Measurements from ENCODE around the gene ALOX15B.
A peak's percentile ranks its signal among the peaks of the same experiment; 100 is the strongest.
"Not testable (repeated sequence)": the region's sequence is repeated elsewhere in the genome, so short reads cannot be mapped to it uniquely, and the experiment has no call there.

Gene ALOX15B

DNA sequence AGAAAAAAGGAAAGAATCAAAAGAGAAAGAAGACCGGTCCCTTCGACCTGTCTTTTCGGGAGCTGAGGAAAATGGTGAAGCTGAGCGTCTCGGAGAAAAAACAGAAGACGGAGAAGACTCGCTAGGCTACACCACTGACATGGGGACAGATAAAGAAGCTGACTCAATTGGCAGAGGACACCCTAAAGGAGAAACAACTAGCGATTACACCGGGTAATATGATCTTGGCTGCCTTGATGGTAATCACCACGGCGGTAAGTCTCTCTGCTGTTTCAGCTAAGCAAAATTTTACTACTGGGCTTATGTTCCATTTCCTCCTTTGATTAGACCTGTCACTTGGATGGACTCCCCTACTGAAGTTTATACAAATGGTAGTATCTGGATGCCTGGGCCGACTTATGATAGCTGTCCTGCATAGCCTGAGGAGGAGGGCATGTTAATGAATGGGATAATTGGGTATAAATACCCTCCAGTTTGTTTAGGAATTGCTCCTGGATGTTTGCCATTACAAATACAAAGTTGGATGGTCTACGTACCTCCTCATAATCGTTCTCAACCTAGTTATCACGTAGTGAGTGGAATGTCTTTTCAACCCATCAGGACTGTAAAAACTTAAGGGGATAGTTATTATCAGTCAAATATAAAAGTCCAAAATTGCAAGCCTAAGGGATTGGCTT lies 24.1 kb downstream of the ALOX15B start:
- no peak for DNase-seq (ENCODE audit: low spot score)

DNA sequence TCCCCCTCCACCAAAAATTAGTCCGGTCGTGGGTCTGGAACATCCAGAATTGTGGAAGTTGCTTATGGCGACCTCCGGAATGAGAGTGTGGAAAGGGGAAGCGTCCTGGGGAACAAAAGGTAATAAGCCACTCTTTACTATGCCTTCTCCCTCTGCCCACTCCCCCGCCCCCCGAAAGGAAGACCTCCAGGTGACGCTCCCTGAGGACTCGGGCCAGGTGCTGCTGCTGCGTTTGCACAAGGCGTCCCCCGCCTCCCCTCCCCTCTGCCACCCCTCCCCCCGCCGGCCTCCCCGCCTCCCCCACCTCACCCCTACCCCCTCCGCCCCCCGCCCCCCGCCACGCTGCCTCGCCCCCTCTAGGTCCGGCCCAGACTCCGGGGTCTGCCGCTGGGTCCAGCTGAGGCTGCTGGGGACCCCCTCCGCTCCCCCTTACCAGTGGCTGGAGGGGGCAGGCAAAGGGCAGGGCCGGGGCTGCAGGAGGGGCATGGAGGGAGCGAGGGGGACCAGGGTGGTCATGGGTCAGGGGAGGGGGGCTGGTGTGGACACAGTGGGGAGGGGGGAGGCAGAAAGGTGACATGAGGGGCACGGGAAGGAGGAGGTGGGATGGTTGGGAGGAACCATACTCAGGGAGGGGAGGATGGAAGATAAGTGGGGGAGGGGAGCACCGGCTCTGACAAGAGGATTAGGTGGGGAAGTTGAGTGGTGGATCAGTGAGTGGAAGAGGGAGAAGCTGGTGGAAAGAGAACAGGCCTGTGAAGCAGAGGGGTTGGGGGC lies 25.1 kb downstream of the ALOX15B start:
- no peak for DNase-seq (ENCODE audit: low spot score)

DNA sequence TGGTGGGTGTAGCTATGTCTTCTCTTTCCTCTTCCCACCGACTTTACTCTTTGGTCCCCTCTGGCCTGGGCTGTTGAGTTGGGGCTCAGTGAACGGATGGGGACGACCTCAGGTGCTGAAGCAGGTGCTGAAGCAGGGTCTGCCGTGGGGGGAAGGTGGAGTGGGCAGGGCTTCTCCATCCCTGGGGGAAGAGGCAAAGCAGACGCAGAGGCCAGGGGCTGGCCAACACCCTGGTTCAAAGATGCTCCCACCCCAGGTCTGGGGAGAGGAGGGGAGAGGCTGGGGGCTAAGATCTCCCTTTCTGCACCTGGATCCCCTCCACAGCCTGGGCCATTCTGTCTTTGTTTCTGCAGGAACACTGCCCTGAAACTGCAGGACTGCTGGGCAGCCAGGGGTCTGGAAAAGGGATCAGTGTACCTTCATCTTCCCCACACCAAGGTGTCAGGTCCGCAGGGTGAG lies 25.7 kb downstream of the ALOX15B start:
- no peak for DNase-seq (ENCODE audit: low spot score)

DNA sequence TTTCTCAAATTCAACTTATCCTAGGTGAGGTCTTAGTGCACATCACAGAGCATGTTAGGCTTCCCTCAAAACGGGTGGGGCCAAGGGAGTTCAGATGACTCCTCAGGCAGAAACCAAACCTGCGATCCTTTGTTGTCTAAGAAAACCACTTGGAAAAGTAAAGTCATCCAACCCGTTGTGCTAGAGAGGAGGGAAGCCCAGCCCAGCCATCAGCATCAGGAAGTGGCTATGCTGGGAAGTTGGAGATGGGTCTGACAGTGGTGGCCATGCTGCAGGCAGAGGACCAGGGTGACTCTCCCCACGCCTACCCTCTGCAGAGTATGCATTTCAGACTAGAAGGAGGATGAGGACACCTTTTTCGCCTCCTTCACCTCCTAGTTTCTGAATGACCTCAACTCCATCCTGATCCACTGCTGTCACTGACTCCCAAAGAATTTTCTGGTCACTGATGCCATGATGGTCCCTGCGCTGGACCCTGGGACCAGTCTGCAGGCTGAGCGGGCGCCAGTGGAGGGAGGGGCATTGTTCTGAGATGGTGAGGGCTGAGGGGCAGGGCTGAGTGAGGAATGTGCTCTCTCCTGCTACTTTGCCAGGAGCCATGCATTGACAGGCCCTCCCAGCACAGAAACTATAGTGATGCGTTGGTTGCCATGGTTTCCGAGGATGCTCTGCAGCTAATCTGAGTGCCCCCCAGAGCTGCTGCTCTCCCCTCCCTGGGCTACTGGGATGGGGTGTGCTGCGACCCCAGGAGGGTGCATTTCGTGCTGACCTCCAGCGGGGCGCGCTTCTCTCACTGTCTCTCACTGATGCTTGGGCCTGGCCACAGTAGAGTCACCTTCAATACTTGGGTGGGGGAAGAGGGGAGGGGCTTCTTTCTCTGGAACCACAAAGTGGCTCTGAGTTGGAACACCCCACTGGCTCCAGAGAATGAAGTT lies 28.2 kb downstream of the ALOX15B start:
- no peak for DNase-seq (ENCODE audit: low spot score)

DNA sequence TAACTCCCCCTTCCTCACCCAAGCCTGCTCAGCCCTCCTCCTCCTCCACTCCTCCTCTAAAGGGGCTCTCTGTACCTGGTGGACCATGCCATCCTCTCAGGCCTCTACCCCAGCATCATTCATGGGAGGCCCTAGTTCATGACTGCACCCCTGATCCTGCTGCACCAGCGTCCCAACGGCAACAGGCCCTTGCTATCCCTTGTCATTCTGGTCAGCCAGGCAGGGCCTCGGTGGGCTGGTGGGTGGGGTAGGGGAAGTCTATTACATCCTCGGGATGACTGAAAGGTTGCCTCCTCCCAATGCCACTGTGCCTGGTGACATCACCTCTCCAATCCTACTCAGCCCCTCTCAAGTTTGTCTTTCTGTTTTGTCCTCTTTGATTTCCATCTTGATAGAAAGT lies 28.9 kb downstream of the ALOX15B start:
- DNase-seq (ENCODE audit: low spot score): no peak

DNA sequence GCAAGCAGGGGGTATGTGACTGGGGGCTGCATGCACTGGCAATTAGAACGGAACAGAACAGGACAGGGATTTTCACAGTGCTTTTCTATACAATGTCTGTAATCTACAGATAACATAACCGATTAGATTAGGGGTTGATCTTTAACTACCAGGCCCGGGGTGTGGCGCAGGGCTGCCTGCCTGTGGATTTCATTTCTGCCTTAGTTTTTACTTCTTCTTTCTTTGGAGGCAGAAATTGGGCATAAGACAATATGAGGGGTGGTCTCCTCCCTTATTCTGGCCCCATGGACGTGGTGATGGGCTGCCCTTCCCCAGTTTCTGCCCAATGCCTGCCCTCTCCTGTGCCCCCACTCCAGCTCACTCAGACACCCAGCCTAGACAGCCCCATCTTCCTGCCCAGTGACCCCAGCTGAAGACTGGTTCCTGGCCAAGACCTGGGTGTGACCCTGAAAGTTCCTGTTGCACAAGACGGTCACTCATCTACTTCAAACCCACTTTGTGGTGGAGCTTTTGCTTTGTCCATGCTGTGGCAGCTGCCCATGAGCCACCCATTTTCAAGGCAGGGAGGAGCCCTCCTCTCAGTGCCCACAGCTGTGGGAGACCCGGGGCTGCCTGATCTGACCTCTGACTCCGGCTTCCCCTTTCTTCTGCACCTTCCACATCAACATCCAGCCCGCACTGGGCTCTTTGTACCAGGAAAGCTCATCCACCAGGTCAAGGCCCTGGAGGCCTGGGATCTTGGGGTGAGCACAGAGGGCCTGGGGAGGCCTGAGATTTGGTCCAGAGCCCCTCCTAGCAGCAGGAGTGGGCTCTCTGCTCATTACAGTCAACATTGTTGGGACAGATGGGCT lies 30.1 kb downstream of the ALOX15B start:
- DNase-seq (ENCODE audit: low spot score): no peak

DNA sequence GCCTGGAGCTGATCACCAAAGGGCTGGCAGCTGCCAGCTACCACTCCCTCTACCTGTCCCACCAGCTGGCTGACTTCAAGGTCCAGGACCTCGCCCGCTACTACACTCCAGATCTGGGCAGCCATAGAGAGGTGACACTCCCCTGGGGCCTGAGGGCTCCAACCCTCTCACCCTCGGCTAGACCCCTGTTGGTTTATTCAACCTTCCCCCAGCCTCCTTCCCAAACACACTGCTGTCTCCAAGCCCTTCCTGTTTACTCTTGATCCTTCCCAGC lies 30.7 kb downstream of the ALOX15B start:
- no peak for DNase-seq (ENCODE audit: low spot score)

DNA sequence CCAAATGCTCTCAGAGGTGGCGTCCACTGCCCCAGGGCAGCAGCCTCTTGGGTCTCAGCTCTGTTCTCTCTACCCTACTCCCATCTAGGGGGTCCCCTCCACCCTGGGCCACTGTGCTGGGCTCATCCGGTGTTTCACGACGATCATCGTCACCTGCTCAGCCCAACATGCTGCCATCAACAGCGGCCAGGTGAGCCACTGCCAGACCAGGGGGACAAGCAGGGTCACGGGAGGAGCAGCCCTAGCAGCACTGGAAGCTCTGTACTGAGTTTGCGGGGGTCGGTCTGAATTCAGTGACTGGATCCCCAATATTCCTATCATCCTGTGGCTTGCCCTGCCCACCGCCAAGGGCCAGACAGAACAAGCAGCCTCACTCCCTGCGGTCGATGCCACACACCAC lies 32.6 kb downstream of the ALOX15B start:
- DNase-seq (ENCODE audit: low spot score): no peak

DNA sequence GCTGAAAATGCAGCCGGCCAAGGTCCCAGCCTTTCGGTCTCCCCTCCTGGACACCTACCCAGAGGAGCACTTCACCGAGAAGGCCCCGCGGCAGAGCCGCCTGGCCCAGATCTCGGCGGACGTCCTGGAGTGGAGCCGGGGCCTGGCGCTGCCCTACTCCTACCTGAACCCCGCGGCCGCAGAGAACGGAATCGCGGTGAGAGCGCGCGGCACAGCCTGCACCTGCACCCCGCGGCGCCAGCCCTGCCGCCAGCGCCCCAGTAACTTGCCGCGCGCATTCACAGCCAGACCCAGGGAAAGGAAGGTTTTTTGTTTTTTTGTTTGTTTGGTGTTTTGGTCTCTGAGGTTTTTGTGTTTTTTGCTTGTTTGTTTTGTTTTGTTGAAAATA lies 33.5 kb downstream of the ALOX15B start:
- DNase-seq (ENCODE audit: low spot score): no peak

DNA sequence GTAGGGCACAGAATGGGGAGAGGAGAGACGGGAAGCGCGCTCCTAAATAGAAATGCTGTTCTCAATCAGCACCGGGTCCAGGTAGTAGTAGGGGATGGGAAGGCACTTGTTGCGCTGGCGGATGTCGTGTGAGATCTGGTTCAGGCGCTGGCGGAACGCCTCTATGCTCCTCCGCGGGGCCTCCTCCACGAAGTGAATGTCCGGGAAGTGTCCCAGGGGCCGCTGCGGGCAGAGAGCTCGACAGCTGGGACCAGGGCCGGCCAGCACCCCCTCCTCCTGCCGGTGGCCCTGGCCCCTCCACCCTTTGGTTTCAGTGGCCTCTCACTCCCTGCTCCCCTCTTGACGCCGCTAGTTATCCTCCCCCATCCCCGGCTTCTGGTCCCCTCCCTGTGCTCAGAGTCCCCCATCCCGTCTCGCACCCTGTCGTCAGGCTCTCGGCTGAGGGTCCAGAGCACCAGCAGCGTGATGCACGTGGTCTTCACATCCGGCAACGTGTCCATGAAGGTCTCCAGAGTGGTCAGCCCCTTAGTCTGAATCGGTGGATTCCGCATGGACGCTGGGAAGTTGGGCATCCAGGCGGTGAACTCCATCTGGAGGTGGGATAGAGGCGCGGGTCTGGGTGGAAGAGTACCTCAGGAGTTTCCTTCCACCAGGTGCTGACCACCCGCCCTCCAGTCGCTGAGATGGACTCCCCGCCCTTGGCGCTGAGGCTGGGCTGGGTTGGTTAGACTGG lies 34.0 kb downstream of the ALOX15B start:
- no peak for DNase-seq (ENCODE audit: low spot score)

DNA sequence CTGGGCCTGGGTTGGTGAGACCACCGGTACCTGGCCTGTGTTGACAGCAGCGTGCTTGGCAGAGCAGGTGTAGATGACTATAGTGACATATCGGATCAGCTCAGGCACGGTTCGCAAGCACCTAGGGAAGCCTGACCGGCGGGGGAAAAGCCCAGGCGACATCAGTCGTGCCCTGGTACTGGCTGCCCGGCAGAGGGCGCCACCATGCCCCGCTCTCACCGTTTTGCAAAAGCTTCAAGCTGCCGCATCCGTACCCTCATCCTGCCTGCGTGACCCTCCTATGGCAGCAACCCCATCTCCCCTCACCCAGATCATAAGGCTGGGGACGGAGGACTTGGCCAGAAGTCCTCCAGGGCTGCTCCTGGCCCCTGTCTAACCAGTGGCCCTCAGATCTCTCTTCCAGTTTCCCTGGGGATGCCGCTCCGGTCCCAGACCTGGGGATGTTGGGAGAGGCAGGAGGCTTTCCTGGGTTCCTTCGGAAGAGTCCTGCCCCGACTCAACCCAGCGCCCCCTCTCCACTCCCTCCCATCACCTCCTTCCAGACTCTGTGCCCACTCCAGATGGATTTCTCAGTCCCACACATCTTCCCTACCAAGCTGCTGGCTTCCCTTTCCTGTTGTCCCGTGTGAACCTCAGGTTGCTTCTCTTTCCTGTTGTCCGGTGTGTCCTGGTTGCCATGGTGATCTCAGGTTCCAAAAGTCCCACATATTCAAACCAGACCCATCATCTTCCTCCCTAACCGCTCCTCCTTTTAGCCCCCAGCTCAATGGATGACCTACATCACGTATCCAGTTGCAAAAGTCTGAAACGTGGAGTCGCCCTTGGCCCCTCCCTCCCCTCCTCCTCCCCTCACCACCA lies 35.0 kb downstream of the ALOX15B start:
- peak; percentile 85 for DNase-seq (ENCODE audit: low spot score)

DNA sequence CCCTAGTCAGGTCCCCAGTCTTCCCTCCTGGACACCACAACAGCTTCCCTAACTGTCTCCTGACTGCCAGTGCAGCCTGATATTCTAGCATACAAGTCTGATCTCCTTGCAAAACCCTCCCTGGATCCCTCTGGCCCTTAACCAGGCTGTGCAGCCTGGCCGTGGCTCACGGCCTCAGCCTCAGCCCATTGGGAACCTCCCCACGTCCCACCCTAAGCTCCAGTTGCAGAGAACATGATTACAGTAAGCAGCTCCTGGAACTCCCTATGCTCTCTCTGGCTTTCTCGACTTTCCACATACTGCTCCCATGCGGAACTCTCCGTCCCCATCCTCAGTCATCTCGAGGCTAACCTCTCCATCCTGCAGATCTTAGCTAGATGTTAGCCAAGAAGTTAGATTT lies 35.7 kb downstream of the ALOX15B start:
- DNase-seq (ENCODE audit: low spot score): no peak

DNA sequence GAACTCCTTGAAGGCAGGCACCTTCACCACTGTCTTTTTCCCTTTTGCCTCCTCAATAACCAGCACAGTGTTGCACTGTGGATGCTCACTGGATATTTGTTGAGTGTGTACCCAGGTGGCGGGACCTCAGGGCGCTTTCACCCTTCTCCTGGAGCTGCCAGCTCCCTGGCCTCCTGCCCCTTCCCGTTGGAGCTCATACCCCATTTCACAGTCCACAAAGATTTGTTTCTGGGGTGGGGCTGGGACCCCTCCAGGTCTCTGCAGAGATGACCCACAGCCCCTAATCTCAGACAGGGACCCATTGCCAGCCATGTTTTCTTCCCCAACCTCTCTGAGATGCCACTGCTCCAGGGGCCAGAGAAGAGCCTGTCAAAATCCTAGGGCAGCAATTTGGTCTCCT lies 36.2 kb downstream of the ALOX15B start:
- DNase-seq (ENCODE audit: low spot score): no peak

DNA sequence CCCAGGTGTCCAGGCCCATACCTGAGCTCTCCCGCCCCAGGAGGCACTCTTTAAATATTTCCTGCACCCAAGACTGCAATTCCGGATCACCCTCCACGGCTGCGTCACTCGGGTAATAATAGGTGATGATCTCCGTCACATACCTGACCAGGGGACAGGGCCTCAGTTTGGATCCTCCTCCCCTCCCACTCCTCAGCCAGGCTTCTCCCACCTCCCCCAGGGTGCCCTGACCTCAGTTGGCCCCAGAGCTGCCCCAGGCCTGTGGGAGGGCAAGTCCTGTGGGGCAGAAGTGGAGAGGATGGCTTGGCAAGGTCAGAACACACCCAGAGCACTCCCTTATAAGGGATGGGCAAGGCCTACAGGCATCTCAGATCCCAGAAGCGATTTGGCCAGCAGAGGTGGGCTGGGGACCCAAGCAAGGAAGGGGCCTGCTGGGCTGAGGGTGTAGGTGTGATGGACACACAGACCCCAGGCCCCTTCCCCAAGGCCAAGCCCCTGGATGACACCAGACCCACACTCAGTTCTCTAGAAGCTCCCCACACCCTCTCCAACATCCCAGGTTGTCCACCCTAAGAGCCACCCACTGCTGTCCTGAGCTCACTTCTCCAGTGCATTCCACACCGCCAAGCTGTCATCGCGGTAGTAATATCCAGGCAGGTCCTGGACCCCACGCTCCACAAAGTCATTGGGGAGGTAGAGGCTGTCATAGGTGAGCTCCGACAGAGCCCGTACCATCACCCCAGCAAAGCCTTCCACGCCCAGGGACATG lies 36.9 kb downstream of the ALOX15B start:
- DNase-seq (ENCODE audit: low spot score): no peak

DNA sequence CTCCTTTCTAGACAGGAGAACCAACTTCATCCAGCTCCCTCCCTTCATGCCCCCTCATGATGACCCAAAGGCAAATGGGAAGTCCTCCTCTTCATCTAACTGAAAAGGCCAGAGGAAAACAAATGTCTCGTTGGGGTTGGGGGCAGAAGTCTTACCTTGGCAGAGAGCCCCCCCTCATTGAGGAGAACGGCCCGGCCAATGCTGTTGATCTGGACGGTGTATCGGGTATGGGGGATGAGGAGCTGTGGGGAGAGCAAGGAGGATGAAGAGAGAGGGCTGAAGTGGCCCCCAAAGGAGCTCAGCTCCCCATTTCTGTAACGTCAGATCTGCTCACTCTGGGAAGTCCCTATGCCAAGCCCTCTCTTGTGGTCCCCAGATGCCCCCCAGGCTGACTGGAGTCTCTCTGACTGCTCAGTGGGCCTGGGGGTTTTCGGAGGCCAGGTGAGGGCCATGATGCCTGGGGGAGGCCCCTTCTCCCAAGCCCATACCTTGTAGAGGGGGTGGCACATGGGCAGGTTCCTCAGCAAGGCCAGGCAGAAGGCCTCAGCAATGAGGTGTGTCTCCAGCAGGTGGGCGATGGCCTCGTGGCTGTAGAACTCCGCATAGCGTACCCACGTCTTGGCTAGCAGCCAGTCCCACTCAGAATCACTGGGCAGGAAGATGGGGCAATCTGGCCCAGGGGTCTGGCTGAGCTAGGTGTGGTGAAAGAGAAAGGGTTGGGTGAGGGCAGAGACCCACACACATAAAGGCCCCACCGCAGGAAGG lies 37.8 kb downstream of the ALOX15B start:
- DNase-seq (ENCODE audit: low spot score): no peak

DNA sequence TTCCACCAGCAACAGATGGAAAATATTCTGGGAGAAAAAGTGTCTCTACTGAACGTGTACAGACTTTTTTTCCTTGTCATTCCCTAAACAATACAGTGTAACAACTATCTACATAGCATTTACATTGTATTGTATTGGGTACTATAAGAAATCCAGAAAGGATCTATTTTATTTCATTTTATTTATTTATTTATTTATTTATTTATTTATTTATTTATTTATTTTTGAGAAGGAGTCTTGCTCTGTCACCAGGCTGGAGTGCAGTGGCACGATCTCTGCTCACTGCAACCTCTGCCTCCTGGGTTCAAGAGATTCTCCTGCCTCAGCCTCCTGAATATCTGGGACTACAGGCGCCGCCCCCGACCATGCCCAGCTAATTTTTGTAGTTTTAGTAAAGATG lies 39.1 kb downstream of the ALOX15B start:
- not testable (repeated sequence) for DNase-seq (ENCODE audit: low spot score)

DNA sequence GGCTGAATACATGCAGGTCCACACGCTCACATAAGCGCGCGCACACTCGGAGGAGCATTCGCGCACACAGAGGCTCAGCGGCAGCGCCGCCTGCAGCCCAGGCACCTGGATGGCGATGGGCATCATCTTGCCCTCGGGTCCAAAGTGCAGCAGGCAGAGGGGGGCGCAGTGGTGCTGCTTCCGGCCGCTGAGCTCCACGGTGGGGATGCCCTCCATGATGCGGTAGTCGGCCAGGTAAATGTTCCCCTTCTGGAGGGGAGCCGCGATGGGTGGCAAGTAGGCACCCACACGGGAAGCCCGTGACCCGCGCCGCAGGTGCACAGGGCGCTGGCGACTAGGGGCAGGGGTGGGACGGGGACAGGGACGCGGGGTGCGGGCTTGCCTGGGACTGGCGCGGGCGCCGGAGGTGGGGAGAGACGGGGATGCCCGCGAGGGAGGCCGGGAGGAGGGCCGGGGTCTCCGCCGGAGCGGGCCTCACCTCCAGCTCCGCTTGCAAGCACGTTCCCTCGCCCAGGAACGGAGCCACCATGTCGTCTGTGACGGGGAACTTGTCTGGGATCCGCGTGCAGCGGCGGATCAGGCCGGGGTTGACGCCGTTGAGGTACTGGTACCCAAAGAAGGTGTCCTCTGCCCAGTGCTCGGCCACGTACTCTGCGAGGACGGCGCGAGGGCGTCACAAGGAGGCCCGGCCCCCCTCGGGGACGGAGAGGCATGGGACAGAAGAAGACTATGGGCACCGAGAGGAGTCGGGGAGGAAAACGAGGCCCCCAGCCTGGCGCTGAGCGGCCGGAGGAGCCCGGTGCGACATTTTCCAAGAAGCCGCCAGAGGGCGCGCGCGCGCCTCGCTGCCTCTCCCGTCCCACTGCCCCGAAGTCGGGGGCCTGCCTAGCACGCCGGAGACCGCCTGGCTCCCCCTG lies 40.7 kb downstream of the ALOX15B start:
- DNase-seq (ENCODE audit: low spot score): peak; percentile 84
